ENCODE results near the gene LRRC7. TPM values are rescaled to one million over a fixed set of nuclear protein-coding genes. Genes with fewer than 3 reads are reported as not detected.

LRRC7 gene
- total and polyA plus RNA-seq, 2 of the 13 experiments (the other 11 are each of a cell fraction or from before 2014, with no cell fraction given): not detected

DNA sequence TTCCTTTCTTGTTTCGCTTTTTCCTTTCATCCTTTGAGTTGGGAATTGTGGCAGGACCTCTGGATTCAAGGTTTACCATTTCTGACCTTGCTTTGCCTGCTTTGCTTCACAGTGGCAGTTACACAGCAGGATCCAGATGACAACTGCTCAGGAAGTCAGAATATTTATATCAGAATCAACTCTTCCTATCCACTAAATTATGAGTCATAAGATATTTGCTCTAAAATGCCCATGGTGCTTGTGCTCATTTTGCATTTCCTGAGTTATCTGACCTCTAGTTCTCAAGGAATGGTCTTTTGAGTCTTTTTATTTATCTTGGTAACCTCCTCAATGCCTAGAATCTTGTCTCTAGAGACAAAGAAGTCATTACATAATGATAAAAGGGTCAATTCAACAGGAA is 290.8 kb downstream of the LRRC7 start (continued):
- TF ChIP-seq, protein P1, sequence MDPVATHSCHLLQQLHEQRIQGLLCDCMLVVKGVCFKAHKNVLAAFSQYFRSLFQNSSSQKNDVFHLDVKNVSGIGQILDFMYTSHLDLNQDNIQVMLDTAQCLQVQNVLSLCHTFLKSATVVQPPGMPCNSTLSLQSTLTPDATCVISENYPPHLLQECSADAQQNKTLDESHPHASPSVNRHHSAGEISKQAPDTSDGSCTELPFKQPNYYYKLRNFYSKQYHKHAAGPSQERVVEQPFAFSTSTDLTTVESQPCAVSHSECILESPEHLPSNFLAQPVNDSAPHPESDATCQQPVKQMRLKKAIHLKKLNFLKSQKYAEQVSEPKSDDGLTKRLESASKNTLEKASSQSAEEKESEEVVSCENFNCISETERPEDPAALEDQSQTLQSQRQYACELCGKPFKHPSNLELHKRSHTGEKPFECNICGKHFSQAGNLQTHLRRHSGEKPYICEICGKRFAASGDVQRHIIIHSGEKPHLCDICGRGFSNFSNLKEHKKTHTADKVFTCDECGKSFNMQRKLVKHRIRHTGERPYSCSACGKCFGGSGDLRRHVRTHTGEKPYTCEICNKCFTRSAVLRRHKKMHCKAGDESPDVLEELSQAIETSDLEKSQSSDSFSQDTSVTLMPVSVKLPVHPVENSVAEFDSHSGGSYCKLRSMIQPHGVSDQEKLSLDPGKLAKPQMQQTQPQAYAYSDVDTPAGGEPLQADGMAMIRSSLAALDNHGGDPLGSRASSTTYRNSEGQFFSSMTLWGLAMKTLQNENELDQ (CRISPR knock-in tag; IDR thresholded peaks at IDR 0.05; ENCODE audit: borderline replicate concordance): no peak
- TF ChIP-seq ZBTB7A (CRISPR knock-in tag; IDR thresholded peaks at IDR 0.05) (no peak), SAP130 (CRISPR knock-in tag; IDR thresholded peaks at IDR 0.05; ENCODE audit: low read depth) (no peak), ZNF337 (CRISPR knock-in tag; IDR thresholded peaks at IDR 0.05; ENCODE audit: borderline replicate concordance, low read depth) (no peak), HMG20A (CRISPR knock-in tag; IDR thresholded peaks at IDR 0.05; ENCODE audit: borderline replicate concordance) (no peak)

DNA sequence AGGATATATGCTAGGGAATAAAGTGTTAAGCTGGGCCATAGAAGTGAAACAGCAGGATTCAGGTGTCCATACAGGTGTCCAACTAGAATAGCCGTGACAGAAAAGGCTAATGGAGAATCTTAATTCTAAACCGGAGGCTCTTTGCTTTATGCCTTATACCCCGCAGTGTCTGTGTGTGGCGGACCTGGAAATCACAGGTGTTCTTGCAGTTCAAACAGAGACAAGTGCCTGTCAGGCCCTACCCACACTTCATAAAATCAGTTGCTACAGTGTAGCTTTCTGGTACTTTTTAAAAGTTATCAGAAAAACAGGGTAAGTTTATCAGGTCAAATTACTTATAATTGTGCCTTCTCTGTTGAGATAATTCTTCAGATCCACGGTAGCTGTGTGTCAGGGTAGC is 293.9 kb downstream of the LRRC7 start:
- ATAC-seq: no peak
- no TSS peak for BruUV-seq (replicated peaks)
- H3K79me2 ChIP-seq (ENCODE audit: insufficient read depth, low read length): no peaks in the 10 kb centered on the region
- POLR2A ChIA-PET: no interaction called here
- no peaks in the 10 kb centered on the region for H4K20me1 ChIP-seq (ENCODE audit: insufficient read depth, low read length)
- intact Hi-C loops (cut with micrococcal nuclease; ENCODE audit: unreplicated experiment) (no loop called here), in situ Hi-C loops (cut with HindIII; ENCODE audit: extremely low pct_ligation_motif_present, low pct_unique_long_range_greater_than_20kb) (no loop called here)
- no peaks in the 10 kb centered on the region for H3K27me3 ChIP-seq (ENCODE audit: control insufficient read depth in 1 of 2, insufficient read depth in 2 of 2, low read length in 2 of 2)
- no peaks in the 10 kb centered on the region for H3K9me3 ChIP-seq (ENCODE audit: low read length)
- FAIRE-seq: no peak
- no peak for DNase-seq (ENCODE audit: low spot score)
- WGBS (ENCODE audit: low lambda C conversion rate): 22% methylated on average over 5 of the region's 5 CpGs
- no peak overlapping the region for H3K4me3 ChIP-seq (replicated peaks in 1 of 3; ENCODE audit: insufficient read depth in 1 of 3, low read depth in 2 of 3, low read length in 3 of 3)
- CTCF ChIA-PET (ENCODE audit: low intra/inter-chr PET ratio, low total read pairs): no interaction called here
- H2AFZ ChIP-seq (ENCODE audit: low read length): no peak overlapping the region
- no peaks in the 10 kb centered on the region for H3K36me3 ChIP-seq (replicated peaks in 1 of 2; ENCODE audit: control insufficient read depth in 1 of 2, insufficient read depth in 2 of 2, low read length in 2 of 2)
- no peak overlapping the region for H3K9ac ChIP-seq (ENCODE audit: insufficient read depth, low read depth, low read length)
- H3K4me2 ChIP-seq (ENCODE audit: low read depth, low read length): no peak overlapping the region
- no peak overlapping the region for H3K27ac ChIP-seq (ENCODE audit: extremely low read length, insufficient read depth, low read length)
- no peaks in the 10 kb centered on the region for H3K4me1 ChIP-seq (ENCODE audit: insufficient read depth, low read length)
- TF ChIP-seq, protein P2, sequence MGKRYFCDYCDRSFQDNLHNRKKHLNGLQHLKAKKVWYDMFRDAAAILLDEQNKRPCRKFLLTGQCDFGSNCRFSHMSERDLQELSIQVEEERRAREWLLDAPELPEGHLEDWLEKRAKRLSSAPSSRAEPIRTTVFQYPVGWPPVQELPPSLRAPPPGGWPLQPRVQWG (CRISPR knock-in tag; IDR thresholded peaks at IDR 0.05; ENCODE audit: borderline replicate concordance, low read depth): no peak
- no peak for TF ChIP-seq SUZ12 (IDR thresholded peaks at IDR 0.05; ENCODE audit: low read depth, low read length)
- no peak for TF ChIP-seq CC2D1A (CRISPR knock-in tag; IDR thresholded peaks at IDR 0.05)
- TF ChIP-seq MTA1 (CRISPR knock-in tag; IDR thresholded peaks at IDR 0.05; ENCODE audit: borderline replicate concordance): no peak
- TF ChIP-seq ZNF557 (CRISPR knock-in tag; IDR thresholded peaks at IDR 0.05): no peak
- TF ChIP-seq KAT8 (CRISPR knock-in tag; IDR thresholded peaks at IDR 0.05): no peak
- TF ChIP-seq SIN3A (IDR thresholded peaks at IDR 0.05; ENCODE audit: borderline replicate concordance, low read depth, low read length): no peak
- no peak for TF ChIP-seq ELF4 (CRISPR knock-in tag; IDR thresholded peaks at IDR 0.05; ENCODE audit: borderline replicate concordance)
- TF ChIP-seq HNRNPUL1 (IDR thresholded peaks at IDR 0.05; ENCODE audit: low read depth, low read length): no peak
- TF ChIP-seq AKAP8 (CRISPR knock-in tag; IDR thresholded peaks at IDR 0.05): no peak
- TF ChIP-seq ZNF83 (CRISPR knock-in tag; IDR thresholded peaks at IDR 0.05; ENCODE audit: borderline replicate concordance): no peak
- no peak for TF ChIP-seq KAT2B (IDR thresholded peaks at IDR 0.05; ENCODE audit: borderline replicate concordance, low read depth, low read length)
- TF ChIP-seq ZNF264 (CRISPR knock-in tag; IDR thresholded peaks at IDR 0.05): no peak
- TF ChIP-seq NFE2L1 (CRISPR knock-in tag; IDR thresholded peaks at IDR 0.05; ENCODE audit: borderline replicate concordance): no peak
- TF ChIP-seq, protein P3, sequence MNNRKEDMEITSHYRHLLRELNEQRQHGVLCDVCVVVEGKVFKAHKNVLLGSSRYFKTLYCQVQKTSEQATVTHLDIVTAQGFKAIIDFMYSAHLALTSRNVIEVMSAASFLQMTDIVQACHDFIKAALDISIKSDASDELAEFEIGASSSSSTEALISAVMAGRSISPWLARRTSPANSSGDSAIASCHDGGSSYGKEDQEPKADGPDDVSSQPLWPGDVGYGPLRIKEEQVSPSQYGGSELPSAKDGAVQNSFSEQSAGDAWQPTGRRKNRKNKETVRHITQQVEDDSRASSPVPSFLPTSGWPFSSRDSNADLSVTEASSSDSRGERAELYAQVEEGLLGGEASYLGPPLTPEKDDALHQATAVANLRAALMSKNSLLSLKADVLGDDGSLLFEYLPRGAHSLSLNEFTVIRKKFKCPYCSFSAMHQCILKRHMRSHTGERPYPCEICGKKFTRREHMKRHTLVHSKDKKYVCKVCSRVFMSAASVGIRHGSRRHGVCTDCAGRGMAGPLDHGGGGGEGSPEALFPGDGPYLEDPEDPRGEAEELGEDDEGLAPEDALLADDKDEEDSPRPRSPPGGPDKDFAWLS (CRISPR knock-in tag; IDR thresholded peaks at IDR 0.05; ENCODE audit: borderline replicate concordance): no peak
- no peak for TF ChIP-seq MZF1 (CRISPR knock-in tag; IDR thresholded peaks at IDR 0.05; ENCODE audit: borderline replicate concordance)
- no peak for TF ChIP-seq ARNTL (CRISPR knock-in tag; IDR thresholded peaks at IDR 0.05)
- TF ChIP-seq SP5 (CRISPR knock-in tag; IDR thresholded peaks at IDR 0.05; ENCODE audit: borderline replicate concordance, low read depth): no peak

Measured in HepG2 (cell line).